ENCODE measurements around the gene FJX1. TPM values are rescaled to one million over a fixed set of nuclear protein-coding genes. Genes with fewer than 3 reads are reported as not detected.
"Not testable (repeated sequence)": the region's sequence is repeated elsewhere in the genome, so short reads cannot be mapped to it uniquely, and the experiment has no call there.

Gene FJX1
- total and polyA plus RNA-seq, 8 donors, result 2.2 to 13.3 (median 3.7) TPM

DNA sequence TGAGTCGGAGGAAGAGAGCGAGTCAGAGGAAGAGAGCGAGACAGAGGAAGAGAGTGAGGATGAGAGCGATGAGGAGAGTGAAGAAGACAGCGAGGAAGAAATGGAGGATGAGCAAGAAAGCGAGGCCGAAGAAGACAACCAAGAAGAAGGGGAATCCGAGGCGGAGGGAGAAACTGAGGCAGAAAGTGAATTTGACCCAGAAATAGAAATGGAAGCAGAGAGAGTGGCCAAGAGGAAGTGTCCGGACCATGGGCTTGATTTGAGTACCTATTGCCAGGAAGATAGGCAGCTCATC is 45.1 kb downstream of the FJX1 start:
- peak overlapping the region; percentile 93 to 98 (median 96) for H3K27ac ChIP-seq
- ATAC-seq, result no peak

DNA sequence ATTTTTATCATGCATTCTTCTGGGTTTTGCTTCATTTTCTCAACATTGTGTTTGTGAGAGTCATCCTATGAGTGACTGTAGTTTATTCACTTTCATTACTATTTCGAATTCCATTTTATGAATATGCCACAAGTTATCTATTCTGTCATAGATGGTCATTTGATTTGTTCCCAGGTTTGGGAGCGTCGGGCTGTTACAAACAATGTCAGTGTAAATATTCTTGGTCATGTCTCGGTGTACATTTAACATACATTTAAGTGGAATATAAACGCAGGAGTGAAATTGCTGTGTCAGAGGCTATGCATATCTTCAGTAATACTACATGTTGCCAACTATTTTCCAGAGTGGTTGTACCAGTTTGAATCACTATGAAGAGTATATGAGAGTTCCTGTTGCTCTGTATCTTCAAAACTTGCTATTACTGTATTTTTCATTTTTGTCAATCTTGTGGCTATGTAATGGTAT is 46.7 kb downstream of the FJX1 start:
- intact Hi-C loops (cut with DNase I), result no loop called here
- Histone ChIP-seq H3K9me3 (no peaks in the 10 kb centered on the region), H3K27ac (no peak overlapping the region), H3K4me1 (peaks cover 0 to 19% (median 13%) of the 10 kb centered on the region in 3 donors), H3K36me3 (no peaks in the 10 kb centered on the region), H3K27me3 (no peaks in the 10 kb centered on the region), H3K4me3 (peak overlapping the region in 1 of 4 donors; percentile 68)
- TF ChIP-seq, protein P1, sequence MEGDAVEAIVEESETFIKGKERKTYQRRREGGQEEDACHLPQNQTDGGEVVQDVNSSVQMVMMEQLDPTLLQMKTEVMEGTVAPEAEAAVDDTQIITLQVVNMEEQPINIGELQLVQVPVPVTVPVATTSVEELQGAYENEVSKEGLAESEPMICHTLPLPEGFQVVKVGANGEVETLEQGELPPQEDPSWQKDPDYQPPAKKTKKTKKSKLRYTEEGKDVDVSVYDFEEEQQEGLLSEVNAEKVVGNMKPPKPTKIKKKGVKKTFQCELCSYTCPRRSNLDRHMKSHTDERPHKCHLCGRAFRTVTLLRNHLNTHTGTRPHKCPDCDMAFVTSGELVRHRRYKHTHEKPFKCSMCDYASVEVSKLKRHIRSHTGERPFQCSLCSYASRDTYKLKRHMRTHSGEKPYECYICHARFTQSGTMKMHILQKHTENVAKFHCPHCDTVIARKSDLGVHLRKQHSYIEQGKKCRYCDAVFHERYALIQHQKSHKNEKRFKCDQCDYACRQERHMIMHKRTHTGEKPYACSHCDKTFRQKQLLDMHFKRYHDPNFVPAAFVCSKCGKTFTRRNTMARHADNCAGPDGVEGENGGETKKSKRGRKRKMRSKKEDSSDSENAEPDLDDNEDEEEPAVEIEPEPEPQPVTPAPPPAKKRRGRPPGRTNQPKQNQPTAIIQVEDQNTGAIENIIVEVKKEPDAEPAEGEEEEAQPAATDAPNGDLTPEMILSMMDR (IDR thresholded peaks at IDR 0.05), result no peak
- no peak for FAIRE-seq
- 97 to 98% methylated on average over 5 of the region's 5 CpGs for WGBS, 2 donors
- ATAC-seq, result no peak
- DNase-seq, result no peak

More for the DNA sequence above, 45.1 kb downstream of the FJX1 start:
- Histone ChIP-seq H3K27me3 (no peaks in the 10 kb centered on the region), H3K4me3 (peak overlapping the region; percentile 56 to 84 (median 63)), H3K4me1 (peaks cover 0 to 15% (median 13%) of the 10 kb centered on the region in 3 donors), H3K9me3 (no peaks in the 10 kb centered on the region), H3K36me3 (no peaks in the 10 kb centered on the region)
- WGBS, 2 donors, result 73 to 81% methylated on average over 10 of the region's 10 CpGs
- FAIRE-seq (no peak), DNase-seq (no peak)
- intact Hi-C loops (cut with DNase I), result no loop called here
- TF ChIP-seq, protein P1 (IDR thresholded peaks at IDR 0.05), result no peak

DNA sequence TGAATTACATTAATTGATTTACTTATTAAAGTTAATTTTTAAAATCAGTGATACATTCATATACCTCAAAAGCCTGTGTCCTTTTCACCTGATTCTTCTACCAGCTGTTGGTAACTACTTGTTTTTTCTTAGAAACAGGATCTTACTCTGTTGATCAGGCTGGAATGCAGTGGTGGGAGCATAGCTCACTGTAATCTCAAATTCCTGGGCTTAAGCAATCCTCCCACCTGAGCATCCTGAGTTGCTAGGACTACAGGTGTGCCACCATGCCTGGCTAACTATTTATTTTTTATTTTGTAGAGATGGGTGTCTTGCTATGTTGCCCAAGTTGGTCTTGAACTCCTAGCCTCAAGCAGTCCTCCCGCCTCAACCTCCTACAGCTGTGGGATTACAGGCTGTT is 49.0 kb downstream of the FJX1 start:
- Histone ChIP-seq H3K27me3 (no peaks in the 10 kb centered on the region), H3K9me3 (no peaks in the 10 kb centered on the region), H3K27ac (no peak overlapping the region), H3K4me1 (peaks cover 14 to 33% (median 18%) of the 10 kb centered on the region in 3 donors), H3K36me3 (no peaks in the 10 kb centered on the region), H3K4me3 (no peak overlapping the region)
- ATAC-seq (no peak), FAIRE-seq (no peak), DNase-seq (no peak)
- intact Hi-C loops (cut with DNase I), result no loop called here
- TF ChIP-seq, protein P1 (IDR thresholded peaks at IDR 0.05), result no peak
- WGBS, 2 donors, result 100% methylated on average over 1 of the region's 1 CpG

DNA sequence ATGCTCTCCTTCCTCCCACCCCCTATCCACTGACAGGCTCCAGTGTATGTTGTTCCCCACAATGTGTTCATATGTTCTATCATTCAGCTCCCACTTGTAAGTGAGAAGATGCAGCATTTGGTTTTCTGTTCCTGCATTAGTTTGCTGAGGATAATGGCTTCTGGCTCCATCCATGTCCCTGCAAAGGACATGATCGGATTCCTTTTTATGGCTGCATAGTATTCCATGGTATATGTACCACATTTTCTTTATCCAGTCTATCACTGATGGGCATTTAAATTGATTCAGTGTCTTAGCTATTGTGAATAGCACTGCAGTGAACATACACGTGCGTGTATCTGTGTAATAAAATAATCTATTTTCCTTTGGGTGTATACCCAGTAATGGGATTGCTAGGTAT is 50.1 kb downstream of the FJX1 start:
- WGBS, 2 donors, result 96 to 97% methylated on average over 3 of the region's 3 CpGs
- DNase-seq; H3K9me3 ChIP-seq; H3K4me3 ChIP-seq; ATAC-seq; intact Hi-C loops (cut with DNase I); H3K36me3 ChIP-seq; FAIRE-seq; H3K27ac ChIP-seq; H3K27me3 ChIP-seq: not testable (repeated sequence)
- H3K4me1 ChIP-seq, result peaks cover 14 to 34% (median 16%) of the 10 kb centered on the region in 3 donors

Other genes starting within 250 kb of the FJX1 start
- 10 to 100 TPM; 28.5 to 62.5 (median 46.8) TPM for gene SLC1A2, start 198.9 kb upstream of the FJX1 start, total RNA-seq
- gene SLC1A2, start 198.9 kb upstream of the FJX1 start, polyA plus RNA-seq, result 10 to 100 TPM in 1 of 2 donors, 1 to 10 TPM in 1; 4.7 to 11.1 TPM
- gene PAMR1, start 92.8 kb upstream of the FJX1 start, total RNA-seq, result 1 to 10 TPM in 4 of 6 donors, under 1 TPM in 2; 0.81 to 4.8 (median 1.9) TPM
- 1 to 10 TPM in 1 of 2 donors, under 1 TPM in 1; 0.42 to 1.3 TPM for gene PAMR1, start 92.8 kb upstream of the FJX1 start, polyA plus RNA-seq
- gene TRIM44, start 44.3 kb downstream of the FJX1 start, total RNA-seq, result 10 to 100 TPM; 29.1 to 55.4 (median 43.5) TPM
- gene TRIM44, start 44.3 kb downstream of the FJX1 start, polyA plus RNA-seq, result 1 to 10 TPM; 6.3 to 8.6 TPM

All from pancreas (tissue), 10 donors.